ENCODE results near the gene JAK2.

The JAK2 gene

DNA sequence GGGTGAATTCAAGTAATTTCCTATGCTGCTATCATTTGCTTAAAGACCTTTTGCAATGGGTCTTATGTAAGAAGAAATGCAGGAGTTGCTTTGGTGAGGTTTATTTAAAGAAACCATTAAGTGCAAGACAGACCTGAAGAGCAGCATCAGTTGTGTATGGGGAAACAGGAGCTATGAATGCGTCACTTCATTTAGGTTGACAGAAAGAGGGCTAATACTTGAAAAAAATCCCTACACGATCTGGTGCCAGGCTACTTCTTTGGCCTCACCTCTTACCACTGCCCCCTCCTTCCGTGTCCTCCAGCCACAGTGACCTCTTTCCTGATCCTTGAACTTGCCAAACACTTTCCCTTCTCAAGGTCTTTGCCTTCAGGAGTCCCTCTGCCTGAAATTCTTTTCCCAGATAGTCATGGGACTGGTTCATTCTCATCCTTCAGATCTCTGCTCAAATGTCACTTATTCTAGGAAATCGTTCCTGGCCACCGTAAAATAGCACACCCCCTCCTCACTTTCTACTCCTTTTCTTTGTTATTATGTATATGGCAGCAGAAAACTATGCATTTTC is 1.4 kb upstream of the JAK2 start:
- Histone ChIP-seq H3K36me3 (ENCODE audit: control insufficient read depth, low read length) (no peaks in the 10 kb centered on the region), H4K20me1 (ENCODE audit: control insufficient read depth, insufficient read depth, low read depth, low read length) (no peaks in the 10 kb centered on the region), H3K9me3 (ENCODE audit: control insufficient read depth, insufficient read depth, low read length) (no peaks in the 10 kb centered on the region), H3F3A (ENCODE audit: control insufficient read depth, insufficient read depth) (no peaks in the 10 kb centered on the region), H3K9me2 (replicated peaks; ENCODE audit: control insufficient read depth, low read length) (no peaks in the 10 kb centered on the region), H3K27ac (ENCODE audit: low read depth, low read length) (no peak overlapping the region), H3K4me2 (ENCODE audit: low read length) (peak overlapping the region; percentile 88), H3K27me3 (ENCODE audit: control insufficient read depth, low read length) (peaks cover 38% of the 10 kb centered on the region), H3K79me2 (ENCODE audit: control insufficient read depth, low read length) (no peaks in the 10 kb centered on the region), H3K4me3 (ENCODE audit: low read length) (peak overlapping the region; percentile 77), H3K4me1 (ENCODE audit: control insufficient read depth, low read length) (peaks cover 31% of the 10 kb centered on the region)
- TF ChIP-seq, protein P1, sequence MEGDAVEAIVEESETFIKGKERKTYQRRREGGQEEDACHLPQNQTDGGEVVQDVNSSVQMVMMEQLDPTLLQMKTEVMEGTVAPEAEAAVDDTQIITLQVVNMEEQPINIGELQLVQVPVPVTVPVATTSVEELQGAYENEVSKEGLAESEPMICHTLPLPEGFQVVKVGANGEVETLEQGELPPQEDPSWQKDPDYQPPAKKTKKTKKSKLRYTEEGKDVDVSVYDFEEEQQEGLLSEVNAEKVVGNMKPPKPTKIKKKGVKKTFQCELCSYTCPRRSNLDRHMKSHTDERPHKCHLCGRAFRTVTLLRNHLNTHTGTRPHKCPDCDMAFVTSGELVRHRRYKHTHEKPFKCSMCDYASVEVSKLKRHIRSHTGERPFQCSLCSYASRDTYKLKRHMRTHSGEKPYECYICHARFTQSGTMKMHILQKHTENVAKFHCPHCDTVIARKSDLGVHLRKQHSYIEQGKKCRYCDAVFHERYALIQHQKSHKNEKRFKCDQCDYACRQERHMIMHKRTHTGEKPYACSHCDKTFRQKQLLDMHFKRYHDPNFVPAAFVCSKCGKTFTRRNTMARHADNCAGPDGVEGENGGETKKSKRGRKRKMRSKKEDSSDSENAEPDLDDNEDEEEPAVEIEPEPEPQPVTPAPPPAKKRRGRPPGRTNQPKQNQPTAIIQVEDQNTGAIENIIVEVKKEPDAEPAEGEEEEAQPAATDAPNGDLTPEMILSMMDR (IDR thresholded peaks at IDR 0.05; ENCODE audit: low read depth, low read length, poor library complexity, severe bottlenecking) = no peak
- no peak for TF ChIP-seq EZH2phosphoT487 (IDR thresholded peaks at IDR 0.05; ENCODE audit: borderline replicate concordance, low read length)

DNA sequence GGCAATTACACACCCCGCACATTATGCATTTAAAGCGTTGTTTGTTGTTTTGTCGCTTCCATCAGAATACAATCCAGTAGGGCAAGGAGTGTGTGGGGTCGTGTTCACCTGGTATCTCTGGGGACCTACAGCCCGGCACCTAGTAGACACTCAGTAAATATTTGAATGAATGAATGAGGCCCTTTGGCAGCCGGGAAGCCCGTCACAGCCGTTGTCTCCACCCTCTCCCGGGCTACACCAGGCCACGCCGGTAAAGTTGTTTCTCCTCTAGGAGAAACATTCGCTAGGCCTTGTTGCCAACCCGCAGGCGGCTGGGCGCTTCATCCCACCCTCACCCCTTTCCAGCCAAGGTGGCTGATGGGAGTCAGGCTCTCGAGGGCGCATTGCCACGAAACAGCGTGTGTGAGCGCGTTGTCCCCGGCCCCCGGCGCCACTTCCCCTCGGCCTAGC is 876 bp upstream of the JAK2 start:
- peak overlapping the region; percentile 88 for H3K4me2 ChIP-seq (ENCODE audit: low read length)
- no peaks in the 10 kb centered on the region for H3K79me2 ChIP-seq (ENCODE audit: control insufficient read depth, low read length)
- peak overlapping the region; percentile 49 for H3K27ac ChIP-seq (ENCODE audit: low read depth, low read length)
- TF ChIP-seq EZH2phosphoT487 (IDR thresholded peaks at IDR 0.05; ENCODE audit: borderline replicate concordance, low read length) = no peak
- TF ChIP-seq, protein P1 (IDR thresholded peaks at IDR 0.05; ENCODE audit: low read depth, low read length, poor library complexity, severe bottlenecking) = no peak
- no peaks in the 10 kb centered on the region for H3K9me2 ChIP-seq (replicated peaks; ENCODE audit: control insufficient read depth, low read length)
- H3K27me3 ChIP-seq (ENCODE audit: control insufficient read depth, low read length) = peaks cover 37% of the 10 kb centered on the region
- no peaks in the 10 kb centered on the region for H3K9me3 ChIP-seq (ENCODE audit: control insufficient read depth, insufficient read depth, low read length)
- no peaks in the 10 kb centered on the region for H3F3A ChIP-seq (ENCODE audit: control insufficient read depth, insufficient read depth)
- no peaks in the 10 kb centered on the region for H3K36me3 ChIP-seq (ENCODE audit: control insufficient read depth, low read length)
- peaks cover 31% of the 10 kb centered on the region for H3K4me1 ChIP-seq (ENCODE audit: control insufficient read depth, low read length)
- peak overlapping the region; percentile 77 for H3K4me3 ChIP-seq (ENCODE audit: low read length)
- H4K20me1 ChIP-seq (ENCODE audit: control insufficient read depth, insufficient read depth, low read depth, low read length) = no peaks in the 10 kb centered on the region

DNA sequence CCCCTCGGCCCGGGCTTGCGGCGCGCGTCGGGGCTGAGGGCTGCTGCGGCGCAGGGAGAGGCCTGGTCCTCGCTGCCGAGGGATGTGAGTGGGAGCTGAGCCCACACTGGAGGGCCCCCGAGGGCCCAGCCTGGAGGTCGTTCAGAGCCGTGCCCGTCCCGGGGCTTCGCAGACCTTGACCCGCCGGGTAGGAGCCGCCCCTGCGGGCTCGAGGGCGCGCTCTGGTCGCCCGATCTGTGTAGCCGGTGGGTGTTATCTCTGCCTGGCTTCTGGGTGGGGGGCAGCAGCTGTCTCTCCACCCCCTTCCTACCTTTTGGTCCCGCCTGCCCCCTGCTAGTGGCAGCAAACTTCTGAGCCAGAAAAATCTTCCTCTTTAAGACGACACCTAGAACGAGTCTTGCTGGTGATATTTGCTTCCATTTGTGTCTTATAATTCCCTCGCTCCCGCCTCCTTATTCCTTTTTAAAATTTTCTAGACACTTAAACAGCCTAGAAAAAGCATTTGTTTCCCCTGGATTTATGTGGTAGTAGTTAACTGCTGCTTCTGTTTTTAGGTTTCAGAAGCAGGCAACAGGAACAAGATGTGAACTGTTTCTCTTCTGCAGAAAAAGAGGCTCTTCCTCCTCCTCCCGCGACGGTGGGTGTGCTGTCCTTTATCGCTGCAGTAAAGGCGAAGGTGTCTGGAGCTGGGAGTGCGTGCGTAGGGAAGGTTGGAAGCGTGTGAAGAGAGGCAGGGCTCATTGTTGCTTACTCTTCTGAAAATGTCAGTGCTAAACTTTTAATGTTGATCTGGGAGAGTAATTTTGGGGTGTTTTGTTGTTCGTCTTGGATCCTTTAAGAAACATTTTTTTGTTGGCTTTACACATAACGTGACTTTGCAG is 554 bp downstream of the JAK2 start:
- H3F3A ChIP-seq (ENCODE audit: control insufficient read depth, insufficient read depth) = no peaks in the 10 kb centered on the region
- peaks cover 31% of the 10 kb centered on the region for H3K4me1 ChIP-seq (ENCODE audit: control insufficient read depth, low read length)
- H3K27me3 ChIP-seq (ENCODE audit: control insufficient read depth, low read length) = peaks cover 31% of the 10 kb centered on the region
- TF ChIP-seq, protein P1 (IDR thresholded peaks at IDR 0.05; ENCODE audit: low read depth, low read length, poor library complexity, severe bottlenecking) = no peak
- TF ChIP-seq EZH2phosphoT487 (IDR thresholded peaks at IDR 0.05; ENCODE audit: borderline replicate concordance, low read length) = no peak
- no peaks in the 10 kb centered on the region for H3K79me2 ChIP-seq (ENCODE audit: control insufficient read depth, low read length)
- H3K27ac ChIP-seq (ENCODE audit: low read depth, low read length) = peak overlapping the region; percentile 49
- no peaks in the 10 kb centered on the region for H3K36me3 ChIP-seq (ENCODE audit: control insufficient read depth, low read length)
- peak overlapping the region; percentile 88 for H3K4me2 ChIP-seq (ENCODE audit: low read length)
- no peaks in the 10 kb centered on the region for H3K9me2 ChIP-seq (replicated peaks; ENCODE audit: control insufficient read depth, low read length)
- H3K9me3 ChIP-seq (ENCODE audit: control insufficient read depth, insufficient read depth, low read length) = no peaks in the 10 kb centered on the region
- H3K4me3 ChIP-seq (ENCODE audit: low read length) = peak overlapping the region; percentile 77
- no peaks in the 10 kb centered on the region for H4K20me1 ChIP-seq (ENCODE audit: control insufficient read depth, insufficient read depth, low read depth, low read length)

All from DOHH2 (cell line).